Effector CD8-positive, alpha-beta T cell (primary cell): Measurements from ENCODE around the gene STYXL1.
"Not testable (repeated sequence)": the region's sequence is repeated elsewhere in the genome, so short reads cannot be mapped to it uniquely, and the experiment has no call there.

Experiments used
- DNase-seq: peaks from one replicate; lab custom pipeline; 2025; lab: John Stamatoyannopoulos, UW

STYXL1 gene

DNA sequence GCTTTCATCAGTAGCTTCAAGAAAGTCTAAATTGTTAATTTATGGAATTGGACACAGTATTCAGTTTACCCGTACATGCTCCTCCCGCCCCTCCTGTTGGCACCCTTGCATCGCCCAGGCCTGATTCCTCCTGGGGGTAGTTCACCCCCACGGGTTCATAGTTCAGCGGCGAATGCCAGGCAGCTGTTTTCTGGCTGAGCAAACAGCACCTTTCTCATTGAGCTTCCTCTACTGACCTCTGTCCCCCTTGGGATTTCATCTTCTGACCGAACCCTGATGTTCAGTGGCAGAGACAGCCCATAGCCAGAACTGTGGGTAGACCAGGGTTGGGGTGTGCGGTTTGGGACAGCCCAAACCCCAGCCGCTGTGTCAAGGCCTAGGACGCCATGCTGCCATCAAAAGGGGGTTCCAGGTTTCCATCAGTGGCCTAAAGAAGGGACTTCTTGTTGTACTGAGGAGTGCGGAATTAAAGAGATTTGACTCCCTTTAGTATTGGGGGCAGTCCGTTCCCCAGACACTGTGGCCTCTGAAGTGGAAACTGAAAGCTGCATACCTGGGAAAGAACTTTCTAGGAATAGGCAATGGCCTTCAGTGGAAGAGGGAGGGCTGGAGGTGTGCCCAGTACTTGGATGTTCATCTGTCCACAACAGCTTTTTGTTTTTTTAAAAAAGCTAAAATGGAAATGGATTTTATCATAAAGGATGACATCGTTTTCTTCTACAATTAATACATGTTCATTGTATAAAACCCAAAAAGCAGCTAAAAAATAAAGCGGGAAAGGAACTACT is 19.1 kb upstream of the STYXL1 start:
- DNase-seq, result no peak

DNA sequence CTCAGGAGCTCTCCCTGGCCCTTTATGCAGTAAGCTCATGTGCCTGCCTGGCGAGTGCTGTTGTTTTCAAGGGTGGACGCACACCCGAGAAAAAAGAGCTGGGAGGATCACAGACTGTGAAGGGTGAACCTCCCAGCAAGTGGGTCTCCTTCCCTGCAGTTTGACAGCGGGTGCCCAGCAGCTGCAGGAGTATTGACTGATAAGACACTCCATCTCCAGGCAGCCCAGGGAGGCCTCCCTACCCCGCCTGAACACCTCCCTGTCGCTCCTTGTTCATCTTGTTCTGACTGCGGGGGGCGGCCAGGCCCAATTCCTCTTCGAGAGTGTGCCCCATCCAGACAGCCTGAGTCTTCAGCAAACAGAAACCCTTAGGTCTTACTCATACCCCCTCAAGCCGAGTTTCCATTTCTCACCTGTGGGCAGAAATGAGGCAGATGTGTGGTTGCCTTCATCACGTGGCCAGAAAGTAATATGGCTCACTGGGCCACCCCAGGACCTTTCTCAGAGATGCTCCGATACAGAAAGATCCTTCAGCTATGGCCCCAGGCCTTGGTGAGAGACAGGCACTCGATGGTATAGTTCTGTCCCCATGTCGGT is 17.3 kb upstream of the STYXL1 start:
- no peak for DNase-seq

DNA sequence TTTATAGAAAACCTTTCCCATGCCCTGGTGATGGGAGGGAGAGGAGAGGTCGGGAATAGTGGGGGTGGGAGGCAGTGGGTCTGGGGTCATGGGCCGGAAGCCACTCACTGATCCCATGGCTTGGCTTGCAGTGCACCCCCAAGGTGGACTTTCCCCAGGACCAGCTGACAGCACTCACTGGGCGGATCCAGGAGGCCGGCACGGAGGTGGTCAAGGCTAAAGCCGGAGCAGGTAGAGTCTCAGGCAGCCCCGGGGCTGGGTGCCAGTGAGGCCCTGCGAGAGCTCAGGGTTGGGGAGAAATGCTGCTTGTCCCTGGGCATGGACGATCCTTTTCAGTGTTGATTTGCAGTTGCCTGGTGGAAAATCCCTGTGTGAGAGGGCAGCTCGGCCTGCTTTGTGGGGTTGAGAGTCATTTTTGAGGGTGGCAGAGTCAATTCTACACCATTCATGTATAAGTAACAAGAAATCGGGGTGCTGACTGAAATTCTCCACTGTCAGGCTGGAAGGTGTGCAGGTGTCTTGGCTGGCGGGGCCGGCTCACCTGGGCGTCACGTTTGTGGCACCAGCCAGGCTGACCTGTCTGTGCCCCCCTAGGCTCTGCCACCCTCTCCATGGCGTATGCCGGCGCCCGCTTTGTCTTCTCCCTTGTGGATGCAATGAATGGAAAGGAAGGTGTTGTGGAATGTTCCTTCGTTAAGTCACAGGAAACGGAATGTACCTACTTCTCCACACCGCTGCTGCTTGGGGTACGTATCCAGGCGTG is 16.6 kb upstream of the STYXL1 start:
- DNase-seq, result no peak

- no peak for DNase-seq
These were observed 15.7 kb upstream of the STYXL1 start for GRCh38 chr7:76063525-76063924.

DNA sequence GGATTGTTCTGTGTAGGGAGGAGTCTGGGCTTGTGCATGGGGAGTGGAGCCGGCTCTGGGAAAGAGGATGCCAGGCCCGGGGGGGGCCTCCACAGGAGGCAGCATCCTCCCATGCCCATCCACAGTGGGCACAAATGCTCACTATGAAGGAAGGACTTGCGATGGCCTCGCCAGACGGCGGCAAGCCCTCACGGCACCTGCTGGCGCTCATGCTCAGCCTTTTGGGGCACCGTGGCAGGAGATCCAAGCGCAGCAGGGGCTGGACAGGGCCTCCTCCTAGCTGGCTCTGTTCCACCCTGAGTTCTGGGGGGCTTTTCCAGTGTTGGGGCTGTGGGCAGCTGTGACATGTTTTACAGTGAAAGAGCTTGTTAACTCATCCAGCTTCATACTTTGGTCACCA is 15.3 kb upstream of the STYXL1 start:
- DNase-seq, result no peak

DNA sequence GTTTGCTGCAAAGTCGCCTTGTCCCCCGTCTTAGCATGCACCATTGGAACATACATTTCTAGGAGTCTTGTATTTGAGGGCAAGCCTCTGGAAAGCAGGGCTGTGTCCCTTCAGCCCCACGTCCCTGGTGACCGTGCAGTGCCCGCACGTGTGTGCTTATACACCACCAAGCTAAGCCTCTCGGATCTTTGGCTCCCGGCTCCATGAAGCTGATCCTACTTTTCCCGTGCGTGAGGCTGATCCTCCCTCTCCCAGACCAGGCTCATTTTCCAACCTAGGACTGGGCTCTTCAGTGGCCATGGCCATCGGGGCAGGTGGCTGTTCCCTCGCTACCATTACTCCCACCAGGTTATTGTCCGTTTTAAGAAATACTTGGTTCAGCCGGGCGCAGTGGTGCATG is 14.5 kb upstream of the STYXL1 start:
- no peak for DNase-seq

DNA sequence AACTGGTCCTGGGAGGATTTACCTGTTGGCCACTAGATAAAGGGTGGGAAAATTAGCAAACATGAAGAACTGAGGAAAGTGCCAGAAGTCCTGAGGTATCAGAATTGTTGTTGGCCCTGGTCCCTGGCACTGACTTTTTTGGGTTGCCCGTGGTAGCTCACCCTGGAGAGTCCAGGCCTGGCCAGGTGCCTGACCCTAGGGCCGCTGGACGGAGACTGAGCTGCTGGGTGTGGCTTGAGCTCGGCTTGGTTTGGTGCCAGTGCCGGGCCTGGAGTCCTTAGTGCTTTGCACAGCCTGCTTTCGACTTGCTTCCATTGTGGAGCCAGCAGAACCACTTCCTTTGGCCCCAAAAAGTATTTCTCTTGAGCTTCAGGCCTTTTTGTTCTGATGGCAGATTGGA is 13.0 kb upstream of the STYXL1 start:
- no peak for DNase-seq

DNA sequence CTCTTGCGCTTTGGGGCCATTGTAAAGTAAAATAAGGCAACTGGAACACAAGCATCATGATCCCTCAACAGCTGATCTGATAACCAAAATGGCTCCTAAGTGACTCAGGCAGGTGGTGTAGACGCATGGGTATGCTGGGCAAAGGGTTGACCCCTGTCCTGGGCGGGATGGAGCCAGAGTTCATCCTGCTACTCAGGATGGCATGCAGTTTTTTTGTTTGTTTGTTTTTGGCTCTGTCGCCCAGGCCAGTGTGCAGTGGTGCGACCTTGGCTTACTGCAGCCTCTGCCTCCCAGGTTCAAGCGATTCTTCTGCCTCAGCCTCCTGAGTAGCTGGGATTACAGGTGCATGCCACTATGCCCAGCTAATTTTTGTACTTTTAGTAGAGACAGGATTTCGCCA is 10.9 kb upstream of the STYXL1 start:
- DNase-seq, result not testable (repeated sequence)

GRCh38 chr7:76057813-76058145 is 10.0 kb upstream of the STYXL1 start:
- DNase-seq, result no peak

- DNase-seq, result no peak
These were observed 9.5 kb upstream of the STYXL1 start for GRCh38 chr7:76057103-76057812.

DNA sequence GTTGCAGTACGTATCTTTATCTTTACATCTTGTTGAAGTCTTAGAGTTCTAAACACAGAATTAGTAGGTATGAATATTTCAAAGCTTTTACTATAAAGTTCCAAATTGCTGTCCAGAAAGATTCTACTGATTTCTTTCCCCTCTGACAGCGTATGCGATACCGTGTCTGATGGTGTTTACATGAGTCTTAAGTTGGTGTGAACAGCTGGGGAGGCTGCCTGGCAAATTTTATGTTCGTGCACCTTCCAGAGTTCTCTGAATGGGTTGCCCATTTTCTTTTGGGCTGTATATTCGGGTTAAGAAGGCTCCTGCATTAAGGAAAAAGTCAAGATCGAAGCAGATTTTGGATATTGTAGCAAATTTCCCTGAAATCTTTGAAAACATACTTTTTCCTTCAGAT is 8.4 kb upstream of the STYXL1 start:
- DNase-seq, result no peak

- no peak for DNase-seq
These were observed 6.6 kb upstream of the STYXL1 start for GRCh38 chr7:76054123-76055120.

DNA sequence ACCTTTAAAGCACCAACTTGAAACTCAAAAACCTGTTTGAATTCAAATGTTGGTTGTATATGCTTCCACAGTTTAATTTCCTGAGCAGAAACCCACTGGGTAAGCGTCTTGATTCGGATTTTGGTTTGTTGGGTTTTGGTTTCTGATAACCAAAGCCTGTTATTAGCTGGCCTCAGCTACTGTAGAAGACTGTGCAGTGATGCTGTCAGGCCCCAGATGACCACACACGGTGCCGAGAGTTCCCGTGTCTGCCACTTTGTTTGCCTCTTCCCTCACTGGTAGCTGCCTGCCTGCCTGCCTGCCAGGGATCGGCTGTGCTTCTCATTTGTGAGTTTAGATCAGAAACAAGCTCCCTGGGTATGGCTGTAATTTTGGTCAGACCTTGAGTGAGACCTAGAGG is 5.7 kb upstream of the STYXL1 start:
- no peak for DNase-seq

GRCh38 chr7:76052681-76053080 is 4.9 kb upstream of the STYXL1 start:
- DNase-seq, result not testable (repeated sequence)

DNA sequence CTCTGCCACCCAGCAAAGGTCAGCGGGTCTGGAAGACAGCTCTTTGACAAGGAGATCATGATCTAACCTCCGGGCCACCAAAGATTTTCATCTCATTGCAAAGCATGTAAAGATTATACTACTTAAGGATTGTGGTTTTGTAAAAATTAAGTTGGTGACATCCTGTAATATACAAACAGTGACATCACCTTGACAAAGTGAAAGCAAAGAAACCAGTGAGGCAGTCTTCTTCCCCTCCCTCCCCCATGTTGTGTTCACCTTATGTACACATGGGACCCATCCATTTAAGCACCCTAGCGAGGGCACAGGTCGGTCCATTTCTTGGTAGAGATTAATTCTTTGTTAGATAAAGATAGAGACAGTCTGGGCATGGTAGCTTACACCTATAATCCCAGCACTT is 4.0 kb upstream of the STYXL1 start:
- no peak for DNase-seq

DNA sequence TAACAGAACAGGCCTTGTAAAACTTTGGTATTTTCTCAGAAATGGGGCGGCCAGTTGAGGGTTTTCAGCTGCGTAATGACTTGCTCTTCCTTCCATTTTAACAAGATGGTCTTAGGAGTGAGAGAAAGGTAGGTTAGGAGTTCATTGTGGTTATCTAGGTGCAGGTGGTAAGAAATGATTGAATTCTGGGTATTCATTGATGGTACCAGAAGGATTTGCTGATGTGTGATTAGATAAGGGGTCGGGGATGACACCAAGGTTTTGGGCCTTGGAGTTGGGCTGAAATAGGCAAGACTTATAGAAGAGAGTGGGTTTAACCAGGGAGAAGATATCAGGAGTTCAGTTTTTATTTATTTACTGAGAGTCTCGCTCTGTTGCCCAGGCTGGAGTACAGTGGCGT is 2.7 kb upstream of the STYXL1 start:
- no peak for DNase-seq

DNA sequence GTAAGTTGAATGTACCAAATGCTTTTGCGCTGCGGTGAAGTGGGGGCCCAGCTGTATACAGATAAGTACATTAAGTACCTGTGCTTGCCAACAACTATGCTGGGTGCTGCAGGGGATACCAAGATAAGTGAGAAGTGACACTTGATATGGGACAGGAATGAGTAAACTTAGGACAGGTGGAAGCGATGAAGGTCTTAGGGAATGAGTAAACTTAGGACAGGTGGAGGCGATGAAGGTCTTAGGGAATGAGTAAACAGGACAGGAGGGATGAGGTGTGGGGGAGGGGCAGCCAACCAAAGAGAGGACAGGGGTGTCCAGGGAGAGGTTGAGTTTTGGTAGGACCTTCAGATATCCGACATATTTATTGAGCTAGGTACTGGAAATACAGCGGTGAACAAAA is 1.5 kb upstream of the STYXL1 start:
- no peak for DNase-seq

DNA sequence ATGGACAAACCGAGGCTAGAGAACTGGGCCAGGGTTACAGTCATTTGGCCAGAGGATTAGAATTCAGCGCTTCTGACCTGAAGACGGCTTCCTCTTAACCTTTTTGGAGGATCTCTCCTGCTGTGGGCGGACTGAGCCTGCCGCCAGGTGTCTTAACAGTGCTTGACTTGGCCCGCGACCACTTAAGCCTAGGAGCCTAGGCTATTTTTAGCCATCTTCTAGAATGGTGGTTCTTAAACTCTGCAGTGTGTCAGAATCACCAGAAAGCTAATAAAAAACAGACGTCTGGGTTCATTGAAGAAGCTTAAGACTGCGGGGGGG is 828 bp upstream of the STYXL1 start:
- no peak for DNase-seq

GRCh38 chr7:76047305-76047810 is 442 bp downstream of the STYXL1 start:
- DNase-seq, result no peak

DNA sequence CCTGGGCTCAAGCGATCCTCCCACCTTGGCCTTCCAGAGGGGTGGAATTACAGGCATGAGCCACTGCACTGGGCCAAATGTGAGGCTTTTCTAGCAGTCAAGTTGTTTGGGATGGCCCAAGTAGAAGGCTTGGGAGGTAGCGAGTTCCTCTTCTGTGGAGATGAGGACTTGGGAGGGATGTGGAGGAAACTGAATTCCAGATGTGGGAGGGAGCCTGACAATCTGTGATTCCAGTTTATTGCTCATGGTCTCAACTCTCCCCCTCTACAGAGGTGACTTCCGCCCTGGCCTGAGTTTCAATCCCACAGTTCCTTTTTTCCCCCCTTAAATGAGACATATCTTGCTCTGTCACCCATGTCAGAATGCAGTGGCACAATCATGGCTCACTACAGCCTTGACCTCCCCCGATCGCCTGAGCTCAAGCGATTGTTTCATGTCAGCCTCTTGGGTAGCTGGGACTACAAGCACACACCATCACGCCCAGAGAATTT is 3.4 kb downstream of the STYXL1 start:
- no peak for DNase-seq

DNA sequence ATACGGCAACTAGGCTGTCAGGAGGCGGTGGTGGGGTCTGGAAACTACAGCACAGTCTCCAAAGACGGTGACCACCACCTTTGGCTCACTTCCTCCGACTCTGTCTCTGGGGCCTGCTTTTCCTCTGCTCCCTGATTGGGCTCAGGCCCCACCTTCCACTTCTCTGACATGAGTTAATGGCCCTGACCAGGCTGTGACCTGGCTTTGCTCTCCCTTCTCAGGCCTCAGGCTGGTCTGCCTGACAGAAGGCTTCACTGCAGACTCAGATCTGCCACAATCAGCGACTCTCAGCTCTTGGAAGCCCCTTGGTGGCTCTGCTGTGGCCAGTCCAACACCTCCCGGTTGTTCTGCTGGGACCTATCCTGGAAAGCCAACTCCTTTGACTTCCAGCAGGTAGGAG is 7.7 kb downstream of the STYXL1 start:
- no peak for DNase-seq
